H9 (cell line): ENCODE measurements around the gene VAV2. TPM values are rescaled to one million over a fixed set of nuclear protein-coding genes. Genes with fewer than 3 reads are reported as not detected.
A peak's percentile ranks its signal among the peaks of the same experiment; 100 is the strongest.

Experiments used
- DNase-seq: peaks from one replicate; pipeline ENCODE4 v3.0.0-alpha.2; 2017
- H2AFZ ChIP-seq: one replicate; pipeline ENCODE4 v1.6.1; 2013; ENCODE audit warnings: mild to moderate bottlenecking, low read length, control low read depth, moderate library complexity
- H2AK5ac ChIP-seq: 2 replicates; pipeline ENCODE4 v1.6.1; 2013; ENCODE audit warnings: low read length, control low read depth, mixed read lengths; ENCODE audit not compliant: insufficient read length
- H2BK120ac ChIP-seq: one replicate; pipeline ENCODE4 v1.6.1; 2013; ENCODE audit warnings: low read depth, mild to moderate bottlenecking, low read length, control low read depth, inconsistent platforms; ENCODE audit not compliant: poor library complexity, severe bottlenecking
- H2BK12ac ChIP-seq: 2 replicates; pipeline ENCODE4 v1.6.1; 2013; ENCODE audit warnings: low read length, control low read depth, mixed read lengths, low read depth; ENCODE audit not compliant: insufficient read length
- H2BK15ac ChIP-seq: 2 replicates; pipeline ENCODE4 v1.6.1; 2013; ENCODE audit warnings: low read depth, low read length, control low read depth
- H2BK20ac ChIP-seq: one replicate; pipeline ENCODE4 v1.6.1; 2013; ENCODE audit warnings: low read depth, mild to moderate bottlenecking, low read length, control low read depth, inconsistent platforms; ENCODE audit not compliant: poor library complexity, severe bottlenecking
- H2BK5ac ChIP-seq: 2 replicates; pipeline ENCODE4 v1.6.1; 2013; ENCODE audit warnings: low read length, control low read depth, mixed read lengths; ENCODE audit not compliant: insufficient read length
- H3K14ac ChIP-seq: 2 replicates; pipeline ENCODE4 v1.6.1; 2013; ENCODE audit warnings: low read length, control low read depth; ENCODE audit not compliant: insufficient read depth
- H3K18ac ChIP-seq: 2 replicates; pipeline ENCODE4 v1.6.1; 2013; ENCODE audit warnings: low read depth, mild to moderate bottlenecking, mixed read lengths, low read length, control low read depth; ENCODE audit not compliant: insufficient read length
- H3K23ac ChIP-seq: 2 replicates; pipeline ENCODE4 v1.6.1; 2013; ENCODE audit warnings: low read length, control low read depth, mixed read lengths, low read depth; ENCODE audit not compliant: insufficient read length
- H3K23me2 ChIP-seq: 2 replicates; pipeline ENCODE4 v1.6.1; 2013; ENCODE audit warnings: low read depth, mild to moderate bottlenecking, mixed read lengths, low read length, control low read depth; ENCODE audit not compliant: insufficient read length, poor library complexity, severe bottlenecking
- H3K27ac ChIP-seq: 2 replicates; pipeline ENCODE4 v1.5.1; 2013; ENCODE audit warnings: low read length, control low read depth, mixed read lengths, low read depth; ENCODE audit not compliant: insufficient read length
- H3K27me3 ChIP-seq: 2 replicates; pipeline ENCODE4 v1.6.1; 2013; ENCODE audit warnings: low read length, control low read depth, inconsistent platforms; ENCODE audit not compliant: insufficient read depth
- H3K4ac ChIP-seq: 2 replicates; pipeline ENCODE4 v1.6.1; 2013; ENCODE audit warnings: low read depth, mild to moderate bottlenecking, control low read depth, inconsistent platforms, low read length, moderate library complexity
- H3K4me1 ChIP-seq: 2 replicates; pipeline ENCODE4 v1.6.1; 2013; ENCODE audit warnings: low read length, control low read depth, inconsistent platforms; ENCODE audit not compliant: insufficient read depth
- H3K4me2 ChIP-seq: 2 replicates; pipeline ENCODE4 v1.6.1; 2013; ENCODE audit warnings: low read length, control low read depth, mixed read lengths; ENCODE audit not compliant: insufficient read length, insufficient read depth
- H3K56ac ChIP-seq: 2 replicates; pipeline ENCODE4 v1.6.1; 2013; ENCODE audit warnings: low read depth, mild to moderate bottlenecking, mixed read lengths, low read length, control low read depth; ENCODE audit not compliant: insufficient read length
- H3K79me1 ChIP-seq: 2 replicates; pipeline ENCODE4 v1.6.1; 2013; ENCODE audit warnings: low read depth, mild to moderate bottlenecking, moderate library complexity, low read length, control low read depth, inconsistent platforms; ENCODE audit not compliant: insufficient read depth, poor library complexity, severe bottlenecking
- H3K79me2 ChIP-seq: 2 replicates; pipeline ENCODE4 v1.6.1; 2013; ENCODE audit warnings: low read length, control low read depth, inconsistent platforms; ENCODE audit not compliant: insufficient read depth
- H3K9ac ChIP-seq: 2 replicates; pipeline ENCODE4 v1.6.1; 2013; ENCODE audit warnings: low read length, control low read depth, mixed read lengths; ENCODE audit not compliant: insufficient read length; ENCODE audit errors: extremely low read depth
- H3K9me3 ChIP-seq: one replicate; pipeline ENCODE4 v1.6.1; 2013; ENCODE audit warnings: low read depth, low read length, inconsistent platforms; ENCODE audit not compliant: control insufficient read depth
- H3T11ph ChIP-seq: one replicate; pipeline ENCODE4 v1.6.1; 2013; ENCODE audit warnings: mild to moderate bottlenecking, low read length, control low read depth, inconsistent platforms
- H4K20me1 ChIP-seq: one replicate; pipeline ENCODE4 v1.6.1; 2013; ENCODE audit not compliant: control insufficient read depth, insufficient read length, insufficient read depth
- H4K5ac ChIP-seq: 2 replicates; pipeline ENCODE4 v1.6.1; 2013; ENCODE audit warnings: low read depth, mild to moderate bottlenecking, mixed read lengths, low read length, control low read depth; ENCODE audit not compliant: insufficient read length
- H4K8ac ChIP-seq: replicated peaks from 2 replicates; pipeline ENCODE4 v1.6.1; 2013; ENCODE audit warnings: low read length, control low read depth, mixed read lengths, low read depth; ENCODE audit not compliant: insufficient read length
- H4K91ac ChIP-seq: 2 replicates; pipeline ENCODE4 v1.6.1; 2013; ENCODE audit warnings: low read depth, mild to moderate bottlenecking, moderate library complexity, mixed read lengths, low read length, control low read depth; ENCODE audit not compliant: insufficient read length
- H3K27ac Mint-ChIP-seq, 3 experiments: 2 replicates in 2 of 3; 3 replicates in 1 of 3; pipeline ENCODE4 v1.8.0; 2020 to 2021; ENCODE audit warnings: mixed read lengths in 3 of 3, mild to moderate bottlenecking in 1 of 3, moderate library complexity in 1 of 3
- H3K27me3 Mint-ChIP-seq: 2 replicates; pipeline ENCODE4 v1.8.0; 2021; ENCODE audit warnings: low read depth, mild to moderate bottlenecking, moderate library complexity, mixed read lengths
- H3K36me3 Mint-ChIP-seq, 3 experiments: 2 replicates in 2 of 3; 3 replicates in 1 of 3; pipeline ENCODE4 v1.8.0; 2020 to 2021; ENCODE audit warnings: low read depth in 3 of 3, mixed read lengths in 3 of 3; ENCODE audit not compliant: insufficient read depth in 1 of 3
- H3K4me1 Mint-ChIP-seq, 2 experiments: 2 replicates each; pipeline ENCODE4 v1.8.0; 2020; ENCODE audit warnings: mixed read lengths in 2 of 2
- H3K4me3 Mint-ChIP-seq, 2 experiments: 2 replicates in 1 of 2; 3 replicates in 1 of 2; pipeline ENCODE4 v1.8.0; 2020 to 2021; ENCODE audit warnings: mild to moderate bottlenecking in 2 of 2, mixed read lengths in 2 of 2, moderate library complexity in 1 of 2
- H3K9me3 Mint-ChIP-seq, 2 experiments: 2 replicates in 1 of 2; 3 replicates in 1 of 2; pipeline ENCODE4 v1.8.0; 2020; ENCODE audit warnings: mild to moderate bottlenecking in 2 of 2, mixed read lengths in 2 of 2, moderate library complexity in 1 of 2
- CTCF ChIP-seq: fragments of 200-600 bp; sonication (generic); conservative IDR thresholded peaks from 3 replicates; pipeline ENCODE4 v1.8.0; 2021; ENCODE audit warnings: antibody characterized with exemption, mild to moderate bottlenecking
- WGBS: extraction: QIAGEN DNeasy Blood & Tissue Kit; methylation state at CpG from one replicate; pipeline ENCODE4 v1.1.7; 2013; ENCODE audit warnings: missing lambda C conversion rate, low lambda C conversion rate, mixed read lengths; ENCODE audit not compliant: insufficient read length; ENCODE audit errors: extremely low coverage; 5-methylcytosine and 5-hydroxymethylcytosine counted together
- total RNA-seq: library from RNA; stranded (reverse); gene quantifications from 2 replicates; pipeline ENCODE4 v1.2.1, GENCODE V29; 2021

VAV2 gene
- total RNA-seq, 1 experiment from 2014 or later = 58.7 TPM

DNA sequence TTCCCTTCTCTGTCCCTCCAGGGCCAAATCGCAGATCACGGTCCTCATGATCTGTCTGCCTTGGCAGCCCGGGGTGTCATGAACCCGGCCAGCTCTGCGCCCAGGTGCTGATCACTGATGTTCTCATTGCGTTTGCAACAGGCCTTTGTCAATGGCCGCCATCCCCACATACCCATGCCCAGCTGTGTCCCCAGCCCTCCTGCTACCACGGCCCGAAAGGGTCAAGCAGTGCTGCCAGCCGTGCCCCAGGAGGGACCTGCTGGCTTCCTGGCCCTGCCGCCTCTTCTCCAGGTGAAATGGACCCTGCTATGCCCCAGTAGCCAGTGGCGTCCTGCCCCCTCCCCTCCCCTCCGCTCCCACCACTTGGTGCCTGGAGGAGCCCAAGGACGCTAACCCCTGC is 12.8 kb upstream of the VAV2 start:
- no peak overlapping the region for H3T11ph ChIP-seq

More for the DNA sequence above, 12.8 kb upstream of the VAV2 start:
- no peaks in the 10 kb centered on the region for H3K79me1 ChIP-seq
- no peak overlapping the region for H3K9ac ChIP-seq
- Mint-ChIP-seq H3K4me1 (no peaks in the 10 kb centered on the region), H3K27ac (no peak overlapping the region), H3K27me3 (peaks cover 12% of the 10 kb centered on the region), H3K9me3 (peaks cover 3 to 4% of the 10 kb centered on the region in 2 experiments; a peak in 4 of 5 replicates), H3K4me3 (no peak overlapping the region), H3K36me3 (no peaks in the 10 kb centered on the region)
- H3K4me2 ChIP-seq = no peak overlapping the region
- H3K4ac ChIP-seq = no peak overlapping the region
- no peak for TF ChIP-seq CTCF
- peak overlapping the region; percentile 11 for H3K18ac ChIP-seq
- DNase-seq = no peak
- no peak overlapping the region for H2BK5ac ChIP-seq
- no peak overlapping the region for H3K27ac ChIP-seq
- H3K23me2 ChIP-seq = no peaks in the 10 kb centered on the region
- no peak overlapping the region for H2BK15ac ChIP-seq
- no peak overlapping the region for H2BK20ac ChIP-seq
- H2AFZ ChIP-seq = no peak overlapping the region
- H3K9me3 ChIP-seq = no peaks in the 10 kb centered on the region
- no CpG with 5 or more reads among the region's 14 CpGs for WGBS
- H3K23ac ChIP-seq = no peak overlapping the region
- H3K56ac ChIP-seq = no peak overlapping the region
- no peak overlapping the region for H4K91ac ChIP-seq
- no peak overlapping the region for H4K5ac ChIP-seq
- H4K20me1 ChIP-seq = no peaks in the 10 kb centered on the region
- no peak overlapping the region for H2BK120ac ChIP-seq
- no peak overlapping the region for H3K14ac ChIP-seq
- no peak overlapping the region for H2AK5ac ChIP-seq
- no peak overlapping the region for H2BK12ac ChIP-seq
- H3K27me3 ChIP-seq = no peaks in the 10 kb centered on the region
- H3K4me1 ChIP-seq = no peaks in the 10 kb centered on the region
- H4K8ac ChIP-seq = no peak overlapping the region
- H3K79me2 ChIP-seq = no peaks in the 10 kb centered on the region
